GM12878 (cell line): ENCODE data around the gene IQGAP3. TPM values are rescaled to one million over a fixed set of nuclear protein-coding genes. Genes with fewer than 3 reads are reported as not detected.

Experiments used
- ATAC-seq: fragments of 200-7000 bp; cut with Tn5 transposase; 3 replicates; pipeline ENCODE4 v1.9.1; 2020; ENCODE audit warnings: mild to moderate bottlenecking, moderate library complexity
- BruUV-seq: library from RNA; stranded (reverse); fragments of 400-500 nt; replicated peaks from 2 replicates; lab custom pipeline; 2021; lab: Mats Ljungman, UMichigan
- CTCF ChIA-PET: fragments of 300-600 bp; sonication (Branson Sonifier 250); formaldehyde crosslinking; extraction: SDS; loops from one replicate; lab custom pipeline; 2021; ENCODE audit warnings: inconsistent platforms; lab: Yijun Ruan, JAX
- POLR2A ChIA-PET: fragments of 350-600 bp; formaldehyde crosslinking; extraction: SDS; loops from one replicate; lab custom pipeline; 2021; ENCODE audit warnings: inconsistent platforms; lab: Charles Lee
- RAD21 ChIA-PET: fragments of 300-600 bp; sonication (Branson Sonifier 250); formaldehyde crosslinking; loops from one replicate; lab custom pipeline; 2023; ENCODE audit warnings: antibody characterized with exemption; ENCODE audit not compliant: unreplicated experiment; lab: Charles Lee
- SMC1A ChIA-PET: fragments of 300-600 bp; sonication (Branson Sonifier 250); formaldehyde crosslinking; loops from one replicate; lab custom pipeline; 2023; ENCODE audit not compliant: unreplicated experiment, uncharacterized antibody; lab: Charles Lee
- DNase-seq: peaks from one replicate; pipeline ENCODE4 v3.0.0-alpha.2; 2011; ENCODE audit warnings: low read depth, low spot score
- FAIRE-seq: peaks from 3 replicates; lab custom pipeline; 2011; peaks lifted over from hg19 to GRCh38; lab: Jason Lieb, UNC
- H2AFZ ChIP-seq: 2 replicates; pipeline ENCODE4 v1.6.0; 2011; ENCODE audit warnings: low read depth, low read length, control low read depth; ENCODE audit not compliant: control insufficient read depth
- H3K27ac ChIP-seq: 2 replicates; pipeline ENCODE4 v1.5.1; 2011; ENCODE audit warnings: control low read depth; ENCODE audit not compliant: control insufficient read depth, insufficient read depth
- H3K27me3 ChIP-seq, 2 experiments: replicated peaks in 1 of 2; 2 replicates each; pipeline versions ENCODE4 v1.6.0 to v1.6.1; 2011; ENCODE audit warnings: low read length in 1 of 2; ENCODE audit not compliant: control insufficient read depth in 2 of 2, insufficient read depth in 2 of 2
- H3K36me3 ChIP-seq, 2 experiments: 2 replicates each; pipeline ENCODE4 v1.5.1; 2011; ENCODE audit warnings: low read length in 1 of 2; ENCODE audit not compliant: control insufficient read depth in 2 of 2, insufficient read depth in 2 of 2
- H3K4me1 ChIP-seq: 2 replicates; pipeline ENCODE4 v1.6.1; 2011; ENCODE audit warnings: mild to moderate bottlenecking, low read length, moderate library complexity, mixed read lengths; ENCODE audit not compliant: control insufficient read depth, insufficient read depth
- H3K4me2 ChIP-seq: 2 replicates; pipeline ENCODE4 v1.6.0; 2011; ENCODE audit warnings: control low read depth; ENCODE audit not compliant: control insufficient read depth, insufficient read depth
- H3K4me3 ChIP-seq: fragments of 200-600 bp; sonication (generic); 2 replicates; pipeline ENCODE4 v1.5.1; 2016
- H3K79me2 ChIP-seq: 2 replicates; pipeline ENCODE4 v1.6.0; 2011; ENCODE audit warnings: low read length; ENCODE audit not compliant: control insufficient read depth, insufficient read depth
- H3K9ac ChIP-seq: 2 replicates; pipeline ENCODE4 v1.8.0; 2011; ENCODE audit warnings: low read length, control low read depth, mixed read lengths; ENCODE audit not compliant: control insufficient read depth, insufficient read depth
- H3K9me3 ChIP-seq: replicated peaks from 3 replicates; pipeline ENCODE4 v1.5.1; 2011; ENCODE audit warnings: mild to moderate bottlenecking, low read length; ENCODE audit not compliant: control insufficient read depth, insufficient read depth
- H4K20me1 ChIP-seq: 2 replicates; pipeline ENCODE4 v1.6.0; 2011; ENCODE audit not compliant: control insufficient read depth, insufficient read depth
- FOXK2 ChIP-seq: fragments of 450-650 bp; IDR thresholded peaks from 2 replicates; pipeline ENCODE4 v1.6.1; 2017; ENCODE audit warnings: mild to moderate bottlenecking, moderate library complexity
- HDGF ChIP-seq: fragments of 450-650 bp; IDR thresholded peaks from 2 replicates; pipeline ENCODE4 v1.6.1; 2016; ENCODE audit warnings: antibody characterized with exemption
- JUNB ChIP-seq: IDR thresholded peaks from 2 replicates; pipeline ENCODE4 v1.6.1; 2016; ENCODE audit warnings: antibody characterized with exemption, mild to moderate bottlenecking
- KDM1A ChIP-seq: fragments of 200-600 bp; sonication (generic); IDR thresholded peaks from 2 replicates; pipeline ENCODE4 v1.6.1; 2016; ENCODE audit warnings: borderline replicate concordance
- MTA2 ChIP-seq: fragments of 450-650 bp; IDR thresholded peaks from 2 replicates; pipeline ENCODE4 v1.6.1; 2016; ENCODE audit warnings: low read depth, mild to moderate bottlenecking, moderate library complexity
- NR2C1 ChIP-seq: fragments of 450-650 bp; IDR thresholded peaks from 2 replicates; pipeline ENCODE4 v1.6.1; 2017; ENCODE audit warnings: antibody characterized with exemption, mild to moderate bottlenecking, moderate library complexity
- RCOR1 ChIP-seq: conservative IDR thresholded peaks from 2 replicates; pipeline ENCODE4 v1.6.1; 2012; ENCODE audit warnings: low read depth, low read length, improper control_type of control experiment
- WGBS: methylation state at CpG from one replicate; pipeline ENCODE4 v1.1.6; 2016; ENCODE audit warnings: low lambda C conversion rate; ENCODE audit not compliant: insufficient replicate concordance, insufficient coverage; ENCODE audit errors: missing lambda C conversion rate; 5-methylcytosine and 5-hydroxymethylcytosine counted together
- in situ Hi-C: fragments of 300-500 bp; cut with MboI; formaldehyde crosslinking; loops from 9 replicates; pipeline ENCODE4 v1.14.3; 2018; ENCODE audit warnings: mixed read lengths
- intact Hi-C: fragments of 100-400 bp; cut with micrococcal nuclease; formaldehyde crosslinking; loops from one replicate; pipeline ENCODE4 v1.14.2; 2022; ENCODE audit not compliant: unreplicated experiment
- polyA plus RNA-seq, 11 experiments: library from polyadenylated mRNA; depleted of rRNA in 4 of 11; unstranded in 6 of 11; stranded (reverse) in 5 of 11; fragments of >200 nt; fragmentation: Nextera tagmentation in 4 of 11; fragmentation: Illumina TruSeq in 1 of 11; extraction: Ambion mirVana in 4 of 11; extraction: Trizol in 1 of 11; gene quantifications; 1 replicate in 1 of 11; 2 replicates in 10 of 11; pipeline versions ENCODE4 v1.2.1 to v1.2.3, GENCODE V29; 2011 to 2016; ENCODE audit warnings: inconsistent platforms in 2 of 11, missing spikeins in 2 of 11, low read depth in 1 of 11
- total RNA-seq, 4 experiments: library from RNA; depleted of rRNA in 3 of 4; stranded (reverse); fragments of >200 nt in 3 of 4; fragmentation: Illumina TruSeq in 1 of 4; extraction: Trizol in 1 of 4; gene quantifications; 2 replicates each; pipeline versions ENCODE4 v1.2.1 to v1.2.3, GENCODE V29; 2013 to 2021
- TF ChIP-seq, protein P1 (sequence below): IDR thresholded peaks from 2 replicates; pipeline ENCODE4 v1.6.1; 2012; ENCODE audit warnings: low read length, inconsistent platforms
- TF ChIP-seq, protein P2 (sequence below): fragments of 450-650 bp; formaldehyde crosslinking; IDR thresholded peaks from 2 replicates; pipeline ENCODE4 v1.5.0; 2022; ENCODE audit warnings: mild to moderate bottlenecking, missing genetic modification characterization
- TF ChIP-seq, protein P3 (sequence below): fragments of 450-650 bp; IDR thresholded peaks from 2 replicates; pipeline ENCODE4 v1.6.1; 2017; ENCODE audit warnings: mild to moderate bottlenecking, moderate library complexity
- TF ChIP-seq, protein P4 (sequence below): fragments of 450-650 bp; IDR thresholded peaks from 2 replicates; pipeline ENCODE4 v1.6.1; 2016; ENCODE audit warnings: mild to moderate bottlenecking

IQGAP3 gene
- total and polyA plus RNA-seq, 10 of the 15 experiments (the other 5 are each of a cell fraction or from before 2014, with no cell fraction given), result 1.1 to 10.7 (median 7.9) TPM

DNA sequence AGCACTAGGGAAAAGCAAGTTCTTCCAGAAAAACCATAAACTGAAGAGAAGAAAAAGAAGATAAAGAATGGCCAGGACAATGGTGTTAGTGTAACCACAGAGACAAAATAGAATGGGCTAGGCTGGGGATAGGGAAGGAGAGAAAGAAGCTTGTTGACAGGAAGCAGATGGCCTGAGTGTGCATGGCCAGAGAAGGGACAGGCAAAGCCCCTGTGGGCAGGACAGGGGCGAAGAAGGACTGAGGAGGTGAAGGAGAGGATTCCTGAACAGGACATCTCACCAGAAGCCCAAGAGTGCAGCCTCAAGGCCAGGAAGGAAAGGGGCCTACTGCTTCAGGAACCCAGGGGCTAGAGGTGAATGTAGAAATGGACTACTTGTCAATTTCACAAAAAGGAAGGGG is 29.3 kb downstream of the IQGAP3 start (continued):
- TF ChIP-seq NR2C1 (no peak), RCOR1 (no peak), FOXK2 (no peak), KDM1A (no peak)
- TF ChIP-seq, protein P1, sequence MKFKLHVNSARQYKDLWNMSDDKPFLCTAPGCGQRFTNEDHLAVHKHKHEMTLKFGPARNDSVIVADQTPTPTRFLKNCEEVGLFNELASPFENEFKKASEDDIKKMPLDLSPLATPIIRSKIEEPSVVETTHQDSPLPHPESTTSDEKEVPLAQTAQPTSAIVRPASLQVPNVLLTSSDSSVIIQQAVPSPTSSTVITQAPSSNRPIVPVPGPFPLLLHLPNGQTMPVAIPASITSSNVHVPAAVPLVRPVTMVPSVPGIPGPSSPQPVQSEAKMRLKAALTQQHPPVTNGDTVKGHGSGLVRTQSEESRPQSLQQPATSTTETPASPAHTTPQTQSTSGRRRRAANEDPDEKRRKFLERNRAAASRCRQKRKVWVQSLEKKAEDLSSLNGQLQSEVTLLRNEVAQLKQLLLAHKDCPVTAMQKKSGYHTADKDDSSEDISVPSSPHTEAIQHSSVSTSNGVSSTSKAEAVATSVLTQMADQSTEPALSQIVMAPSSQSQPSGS, result no peak
- TF ChIP-seq, all 136 proteins: peak for 0

DNA sequence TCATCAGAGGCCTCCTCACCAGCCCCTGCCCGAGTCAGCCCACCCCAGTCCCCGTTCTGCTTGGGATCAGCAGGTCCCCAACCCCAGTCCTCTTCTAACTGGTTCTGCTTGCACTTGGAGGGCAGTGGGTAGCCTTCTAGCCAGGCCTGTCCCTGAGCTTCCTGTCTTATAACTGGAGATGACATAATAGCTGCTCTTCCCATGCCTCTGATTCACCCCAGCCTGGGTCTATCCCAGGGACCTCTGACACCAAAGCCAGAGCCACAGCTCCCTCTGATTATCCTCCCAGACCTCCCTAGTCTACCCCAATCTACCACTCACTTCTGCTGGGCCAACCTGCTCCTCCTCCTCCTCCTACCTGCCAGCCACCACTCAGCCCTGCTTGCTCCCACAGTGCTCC is 31.4 kb downstream of the IQGAP3 start:
- CTCF ChIA-PET, result interaction anchor here (1.1 to 1.9 kb wide), 2 partner anchors 15 to 60 kb away, joined by 3 to 6 read pairs; no protein-coding TSS in a partner anchor
- intact Hi-C loops, result no loop called here
- no peak for TF ChIP-seq JUNB
- TF ChIP-seq, protein P2, sequence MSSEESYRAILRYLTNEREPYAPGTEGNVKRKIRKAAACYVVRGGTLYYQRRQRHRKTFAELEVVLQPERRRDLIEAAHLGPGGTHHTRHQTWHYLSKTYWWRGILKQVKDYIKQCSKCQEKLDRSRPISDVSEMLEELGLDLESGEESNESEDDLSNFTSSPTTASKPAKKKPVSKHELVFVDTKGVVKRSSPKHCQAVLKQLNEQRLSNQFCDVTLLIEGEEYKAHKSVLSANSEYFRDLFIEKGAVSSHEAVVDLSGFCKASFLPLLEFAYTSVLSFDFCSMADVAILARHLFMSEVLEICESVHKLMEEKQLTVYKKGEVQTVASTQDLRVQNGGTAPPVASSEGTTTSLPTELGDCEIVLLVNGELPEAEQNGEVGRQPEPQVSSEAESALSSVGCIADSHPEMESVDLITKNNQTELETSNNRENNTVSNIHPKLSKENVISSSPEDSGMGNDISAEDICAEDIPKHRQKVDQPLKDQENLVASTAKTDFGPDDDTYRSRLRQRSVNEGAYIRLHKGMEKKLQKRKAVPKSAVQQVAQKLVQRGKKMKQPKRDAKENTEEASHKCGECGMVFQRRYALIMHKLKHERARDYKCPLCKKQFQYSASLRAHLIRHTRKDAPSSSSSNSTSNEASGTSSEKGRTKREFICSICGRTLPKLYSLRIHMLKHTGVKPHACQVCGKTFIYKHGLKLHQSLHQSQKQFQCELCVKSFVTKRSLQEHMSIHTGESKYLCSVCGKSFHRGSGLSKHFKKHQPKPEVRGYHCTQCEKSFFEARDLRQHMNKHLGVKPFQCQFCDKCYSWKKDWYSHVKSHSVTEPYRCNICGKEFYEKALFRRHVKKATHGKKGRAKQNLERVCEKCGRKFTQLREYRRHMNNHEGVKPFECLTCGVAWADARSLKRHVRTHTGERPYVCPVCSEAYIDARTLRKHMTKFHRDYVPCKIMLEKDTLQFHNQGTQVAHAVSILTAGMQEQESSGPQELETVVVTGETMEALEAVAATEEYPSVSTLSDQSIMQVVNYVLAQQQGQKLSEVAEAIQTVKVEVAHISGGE, result no peak
- TF ChIP-seq, protein P3, sequence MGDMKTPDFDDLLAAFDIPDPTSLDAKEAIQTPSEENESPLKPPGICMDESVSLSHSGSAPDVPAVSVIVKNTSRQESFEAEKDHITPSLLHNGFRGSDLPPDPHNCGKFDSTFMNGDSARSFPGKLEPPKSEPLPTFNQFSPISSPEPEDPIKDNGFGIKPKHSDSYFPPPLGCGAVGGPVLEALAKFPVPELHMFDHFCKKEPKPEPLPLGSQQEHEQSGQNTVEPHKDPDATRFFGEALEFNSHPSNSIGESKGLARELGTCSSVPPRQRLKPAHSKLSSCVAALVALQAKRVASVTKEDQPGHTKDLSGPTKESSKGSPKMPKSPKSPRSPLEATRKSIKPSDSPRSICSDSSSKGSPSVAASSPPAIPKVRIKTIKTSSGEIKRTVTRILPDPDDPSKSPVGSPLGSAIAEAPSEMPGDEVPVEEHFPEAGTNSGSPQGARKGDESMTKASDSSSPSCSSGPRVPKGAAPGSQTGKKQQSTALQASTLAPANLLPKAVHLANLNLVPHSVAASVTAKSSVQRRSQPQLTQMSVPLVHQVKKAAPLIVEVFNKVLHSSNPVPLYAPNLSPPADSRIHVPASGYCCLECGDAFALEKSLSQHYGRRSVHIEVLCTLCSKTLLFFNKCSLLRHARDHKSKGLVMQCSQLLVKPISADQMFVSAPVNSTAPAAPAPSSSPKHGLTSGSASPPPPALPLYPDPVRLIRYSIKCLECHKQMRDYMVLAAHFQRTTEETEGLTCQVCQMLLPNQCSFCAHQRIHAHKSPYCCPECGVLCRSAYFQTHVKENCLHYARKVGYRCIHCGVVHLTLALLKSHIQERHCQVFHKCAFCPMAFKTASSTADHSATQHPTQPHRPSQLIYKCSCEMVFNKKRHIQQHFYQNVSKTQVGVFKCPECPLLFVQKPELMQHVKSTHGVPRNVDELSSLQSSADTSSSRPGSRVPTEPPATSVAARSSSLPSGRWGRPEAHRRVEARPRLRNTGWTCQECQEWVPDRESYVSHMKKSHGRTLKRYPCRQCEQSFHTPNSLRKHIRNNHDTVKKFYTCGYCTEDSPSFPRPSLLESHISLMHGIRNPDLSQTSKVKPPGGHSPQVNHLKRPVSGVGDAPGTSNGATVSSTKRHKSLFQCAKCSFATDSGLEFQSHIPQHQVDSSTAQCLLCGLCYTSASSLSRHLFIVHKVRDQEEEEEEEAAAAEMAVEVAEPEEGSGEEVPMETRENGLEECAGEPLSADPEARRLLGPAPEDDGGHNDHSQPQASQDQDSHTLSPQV, result no peak
- TF ChIP-seq MTA2, result no peak
- TF ChIP-seq HDGF, result no peak
- TF ChIP-seq, protein P4, sequence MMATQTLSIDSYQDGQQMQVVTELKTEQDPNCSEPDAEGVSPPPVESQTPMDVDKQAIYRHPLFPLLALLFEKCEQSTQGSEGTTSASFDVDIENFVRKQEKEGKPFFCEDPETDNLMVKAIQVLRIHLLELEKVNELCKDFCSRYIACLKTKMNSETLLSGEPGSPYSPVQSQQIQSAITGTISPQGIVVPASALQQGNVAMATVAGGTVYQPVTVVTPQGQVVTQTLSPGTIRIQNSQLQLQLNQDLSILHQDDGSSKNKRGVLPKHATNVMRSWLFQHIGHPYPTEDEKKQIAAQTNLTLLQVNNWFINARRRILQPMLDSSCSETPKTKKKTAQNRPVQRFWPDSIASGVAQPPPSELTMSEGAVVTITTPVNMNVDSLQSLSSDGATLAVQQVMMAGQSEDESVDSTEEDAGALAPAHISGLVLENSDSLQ, result no peak

More for the DNA sequence above, 31.4 kb downstream of the IQGAP3 start:
- Histone ChIP-seq H3K4me2 (no peak overlapping the region), H3K36me3 (no peaks in the 10 kb centered on the region), H3K4me3 (no peak overlapping the region), H3K27ac (no peak overlapping the region), H3K9ac (no peak overlapping the region), H3K27me3 (no peaks in the 10 kb centered on the region), H4K20me1 (no peaks in the 10 kb centered on the region), H3K4me1 (no peaks in the 10 kb centered on the region), H3K9me3 (no peaks in the 10 kb centered on the region), H3K79me2 (no peaks in the 10 kb centered on the region), H2AFZ (no peak overlapping the region)
- ChIA-PET SMC1A (interaction anchor here (1.0 to 1.4 kb wide), 2 partner anchors 91 to 154 kb away, joined by 3 to 4 read pairs; no protein-coding TSS in a partner anchor), RAD21 (interaction anchor here (0.8 kb wide), 1 partner anchor 155 kb away, joined by 3 read pairs; no protein-coding TSS in a partner anchor), POLR2A (interaction anchor here (0.6 to 1.0 kb wide), 3 partner anchors 8 to 82 kb away, joined by 3 to 4 read pairs (median 3); no protein-coding TSS in a partner anchor)
- BruUV-seq, result no TSS peak
- FAIRE-seq, result no peak
- DNase-seq, result no peak
- in situ Hi-C loops, result no loop called here
- ATAC-seq, result no peak
- 60% methylated on average over 2 of the region's 2 CpGs for WGBS
